K562 (cell line): ENCODE data around the gene UGT1A6.

Source experiments
- ATF3 ChIP-seq, 2 experiments: fragments of 450-650 bp in 1 of 2; sonication (generic) in 1 of 2; formaldehyde crosslinking in 1 of 2; IDR thresholded peaks in 1 of 2; conservative IDR thresholded peaks in 1 of 2; 2 replicates each; pipeline versions ENCODE4 v1.6.1 to v1.8.1; 2016 to 2023; ENCODE audit warnings: mild to moderate bottlenecking in 2 of 2, moderate library complexity in 2 of 2, inconsistent platforms in 1 of 2, missing genetic modification reagents in 1 of 2
- CBFB ChIP-seq: sonication (generic); formaldehyde crosslinking; IDR thresholded peaks from 2 replicates; pipeline ENCODE4 v1.4.0; 2020; ENCODE audit warnings: mild to moderate bottlenecking, missing genetic modification reagents
- DNMT1 ChIP-seq: fragments of 450-650 bp; IDR thresholded peaks from 2 replicates; pipeline ENCODE4 v1.6.1; 2016; ENCODE audit warnings: antibody characterized with exemption, mild to moderate bottlenecking
- TARDBP ChIP-seq: fragments of 450-650 bp; IDR thresholded peaks from 2 replicates; pipeline ENCODE4 v1.6.1; 2016
- ZBTB33 ChIP-seq: sonication (generic); formaldehyde crosslinking; IDR thresholded peaks from 2 replicates; pipeline ENCODE4 v1.8.1; 2023; ENCODE audit warnings: mild to moderate bottlenecking, missing genetic modification reagents

DNA sequence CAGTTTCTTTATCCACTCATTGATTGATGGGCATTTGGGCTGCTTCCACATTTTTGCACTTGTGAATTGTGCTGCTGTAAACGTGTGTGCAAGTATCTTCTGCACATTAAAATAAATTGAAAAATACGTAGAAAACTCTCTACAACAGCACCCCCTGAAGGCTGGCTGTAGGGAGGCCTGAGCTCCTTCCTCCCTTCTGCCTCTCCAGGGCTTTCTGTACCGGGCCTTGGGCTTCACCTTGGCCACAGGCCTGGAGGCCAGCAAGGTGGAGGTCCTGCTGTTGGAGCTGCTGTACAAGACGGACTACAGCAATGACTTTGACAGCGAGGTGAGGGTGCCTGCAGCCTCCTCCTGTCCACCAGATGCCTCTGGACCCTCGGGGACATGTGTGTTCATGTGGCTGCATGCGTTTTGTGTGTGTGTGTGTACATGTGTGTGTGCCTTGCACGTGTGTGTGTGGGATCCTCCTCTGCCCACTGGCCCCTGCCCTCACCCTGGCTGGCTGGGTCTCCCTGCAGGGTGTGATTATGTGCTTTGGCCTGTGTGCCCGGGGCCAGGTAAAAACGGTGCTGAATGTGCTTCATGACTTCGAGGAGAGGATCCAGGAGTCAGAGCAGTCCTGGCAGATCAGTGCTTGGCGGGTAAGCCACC, 114.7 kb downstream of the UGT1A6 start:
- TF ChIP-seq DNMT1 (no peak), CBFB (CRISPR knock-in tag) (no peak), ZBTB33 (CRISPR knock-in tag) (no peak), TARDBP (no peak), ATF3 (IDR thresholded peaks at IDR 0.05) (no peak), ATF3 (CRISPR knock-in tag; conservative IDR thresholded peaks at IDR 0.05) (no peak)
